HL-60 (cell line): ENCODE data around the gene SMAD2.

Experiments used
- CTCF ChIP-seq: IDR thresholded peaks from one replicate; pipeline ENCODE4 v1.5.1; 2011; ENCODE audit warnings: low read length, control low read depth, inconsistent platforms; ENCODE audit not compliant: insufficient read depth
- GABPA ChIP-seq: IDR thresholded peaks from 2 replicates; pipeline ENCODE4 v1.6.1; 2012; ENCODE audit warnings: low read depth
- POLR2AphosphoS5 ChIP-seq: IDR thresholded peaks from 2 replicates; pipeline ENCODE4 v1.6.1; 2012; ENCODE audit warnings: low read depth

GRCh38 chr18:47780011-47780725 is 150.3 kb downstream of the SMAD2 start:
- no peak for TF ChIP-seq POLR2AphosphoS5
- no peak for TF ChIP-seq CTCF
- TF ChIP-seq GABPA = no peak
